Measurements from ENCODE around the gene EVX1. TPM values are rescaled to one million over a fixed set of nuclear protein-coding genes. Genes with fewer than 3 reads are reported as not detected.

The EVX1 gene
- total and polyA plus RNA-seq, 2 experiments from 2014 or later, result 0.95 to 1.1 TPM

DNA sequence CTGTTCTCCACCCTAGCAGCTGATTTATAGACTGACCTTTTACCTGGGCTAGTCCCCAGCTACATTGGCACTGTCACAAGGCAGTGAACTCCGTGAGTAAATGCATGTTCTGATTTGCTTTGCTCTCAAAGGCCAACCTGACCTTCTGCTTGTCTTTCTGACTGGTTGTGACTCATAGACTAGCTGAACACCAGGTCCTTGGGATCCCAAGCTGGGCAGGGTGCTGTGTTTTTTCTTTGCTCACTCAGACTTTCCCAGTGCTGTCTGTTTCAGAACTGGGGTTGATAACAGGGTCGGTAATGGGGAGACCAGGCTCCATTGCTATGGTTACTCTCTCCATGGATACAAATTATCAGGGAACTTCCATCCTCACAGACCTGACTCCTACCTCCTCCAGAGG, 35.0 kb downstream of the EVX1 start:
- Histone ChIP-seq H3K4me2 (peak overlapping the region; percentile 7), H3K36me3 (replicated peaks; ENCODE audit: insufficient read depth, low read depth) (no peaks in the 10 kb centered on the region), H3K79me2 (no peaks in the 10 kb centered on the region), H2AFZ (no peak overlapping the region), H3K27ac (peak overlapping the region; percentile 76), H3K9me2 (replicated peaks; ENCODE audit: insufficient read depth) (no peaks in the 10 kb centered on the region), H3K9me3 (ENCODE audit: low read depth) (no peaks in the 10 kb centered on the region), H3K4me3 (no peak overlapping the region), H3K27me3 (no peaks in the 10 kb centered on the region), H4K20me1 (ENCODE audit: insufficient read depth, poor library complexity, severe bottlenecking) (no peaks in the 10 kb centered on the region), H3K4me1 (ENCODE audit: insufficient read depth) (no peaks in the 10 kb centered on the region)
- peak; percentile 80 for DNase-seq (ENCODE audit: low spot score)
- TF ChIP-seq EZH2phosphoT487 (IDR thresholded peaks at IDR 0.05; ENCODE audit: low read depth, severe bottlenecking, unreplicated experiment), result no peak
- TF ChIP-seq, protein P1, sequence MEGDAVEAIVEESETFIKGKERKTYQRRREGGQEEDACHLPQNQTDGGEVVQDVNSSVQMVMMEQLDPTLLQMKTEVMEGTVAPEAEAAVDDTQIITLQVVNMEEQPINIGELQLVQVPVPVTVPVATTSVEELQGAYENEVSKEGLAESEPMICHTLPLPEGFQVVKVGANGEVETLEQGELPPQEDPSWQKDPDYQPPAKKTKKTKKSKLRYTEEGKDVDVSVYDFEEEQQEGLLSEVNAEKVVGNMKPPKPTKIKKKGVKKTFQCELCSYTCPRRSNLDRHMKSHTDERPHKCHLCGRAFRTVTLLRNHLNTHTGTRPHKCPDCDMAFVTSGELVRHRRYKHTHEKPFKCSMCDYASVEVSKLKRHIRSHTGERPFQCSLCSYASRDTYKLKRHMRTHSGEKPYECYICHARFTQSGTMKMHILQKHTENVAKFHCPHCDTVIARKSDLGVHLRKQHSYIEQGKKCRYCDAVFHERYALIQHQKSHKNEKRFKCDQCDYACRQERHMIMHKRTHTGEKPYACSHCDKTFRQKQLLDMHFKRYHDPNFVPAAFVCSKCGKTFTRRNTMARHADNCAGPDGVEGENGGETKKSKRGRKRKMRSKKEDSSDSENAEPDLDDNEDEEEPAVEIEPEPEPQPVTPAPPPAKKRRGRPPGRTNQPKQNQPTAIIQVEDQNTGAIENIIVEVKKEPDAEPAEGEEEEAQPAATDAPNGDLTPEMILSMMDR (IDR thresholded peaks at IDR 0.05; ENCODE audit: poor library complexity), result no peak
- TF ChIP-seq EZH2 (IDR thresholded peaks at IDR 0.05; ENCODE audit: borderline replicate concordance), result no peak
- WGBS (ENCODE audit: low lambda C conversion rate, missing lambda C conversion rate), result 21% methylated on average over 2 of the region's 2 CpGs

DNA sequence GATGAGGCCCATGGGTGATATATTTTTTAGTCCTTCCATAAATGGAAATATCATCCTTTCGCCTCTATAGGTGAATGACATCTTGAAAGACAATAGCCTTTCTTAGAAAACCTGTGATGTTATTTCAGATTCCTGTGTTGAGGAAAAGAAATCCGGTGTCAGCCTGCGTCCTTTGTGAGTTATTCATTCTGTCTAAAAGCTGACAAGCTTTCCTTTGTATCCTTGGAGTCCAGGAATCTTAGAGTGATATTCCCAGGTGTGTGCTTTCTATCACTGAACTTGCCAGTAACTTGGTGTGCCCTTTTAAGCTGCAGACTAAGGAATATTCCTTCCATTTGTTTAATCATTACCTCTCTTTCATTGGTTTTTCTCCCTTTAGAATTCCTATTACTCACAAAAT, 41.0 kb downstream of the EVX1 start:
- Histone ChIP-seq H3K79me2 (no peaks in the 10 kb centered on the region), H3K4me3 (no peak overlapping the region), H4K20me1 (ENCODE audit: insufficient read depth, poor library complexity, severe bottlenecking) (no peaks in the 10 kb centered on the region), H3K9me3 (ENCODE audit: low read depth) (no peaks in the 10 kb centered on the region), H3K27ac (no peak overlapping the region), H3K4me1 (ENCODE audit: insufficient read depth) (no peaks in the 10 kb centered on the region), H3K36me3 (replicated peaks; ENCODE audit: insufficient read depth, low read depth) (no peaks in the 10 kb centered on the region), H3K9me2 (replicated peaks; ENCODE audit: insufficient read depth) (no peaks in the 10 kb centered on the region), H2AFZ (no peak overlapping the region), H3K27me3 (no peaks in the 10 kb centered on the region), H3K4me2 (no peak overlapping the region)
- TF ChIP-seq EZH2 (IDR thresholded peaks at IDR 0.05; ENCODE audit: borderline replicate concordance) (no peak), EZH2phosphoT487 (IDR thresholded peaks at IDR 0.05; ENCODE audit: low read depth, severe bottlenecking, unreplicated experiment) (no peak)
- TF ChIP-seq, protein P1 (IDR thresholded peaks at IDR 0.05; ENCODE audit: poor library complexity), result no peak
- WGBS (ENCODE audit: low lambda C conversion rate, missing lambda C conversion rate), result 81% methylated on average over 3 of the region's 3 CpGs
- no peak for DNase-seq (ENCODE audit: low spot score)

DNA sequence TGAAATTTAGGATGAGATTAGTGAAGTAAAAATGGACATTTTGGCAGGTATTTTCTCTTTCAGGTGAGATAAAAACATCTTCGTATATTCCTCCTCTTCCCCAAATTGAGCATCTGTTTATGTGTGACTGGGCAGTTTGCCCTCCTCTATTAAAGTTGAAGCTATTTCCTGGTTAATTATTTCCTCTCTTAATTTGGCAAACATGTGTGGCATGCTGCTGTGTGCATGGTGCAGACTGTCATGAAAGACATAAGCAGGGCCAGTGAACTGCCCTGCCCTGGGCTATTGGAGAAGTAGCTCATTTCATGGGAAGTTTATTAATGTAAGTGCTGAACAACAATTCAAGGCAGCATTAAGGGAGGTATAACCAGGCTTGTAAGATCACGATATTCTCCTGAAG, 52.6 kb downstream of the EVX1 start:
- H3K9me2 ChIP-seq (replicated peaks; ENCODE audit: insufficient read depth), result no peaks in the 10 kb centered on the region
- no peak overlapping the region for H3K27ac ChIP-seq
- no peaks in the 10 kb centered on the region for H3K9me3 ChIP-seq (ENCODE audit: low read depth)
- TF ChIP-seq, protein P1 (IDR thresholded peaks at IDR 0.05; ENCODE audit: poor library complexity), result no peak
- no peak for TF ChIP-seq EZH2 (IDR thresholded peaks at IDR 0.05; ENCODE audit: borderline replicate concordance)
- no peak for TF ChIP-seq EZH2phosphoT487 (IDR thresholded peaks at IDR 0.05; ENCODE audit: low read depth, severe bottlenecking, unreplicated experiment)
- no peak overlapping the region for H3K4me2 ChIP-seq
- no peaks in the 10 kb centered on the region for H3K4me1 ChIP-seq (ENCODE audit: insufficient read depth)
- DNase-seq (ENCODE audit: low spot score), result no peak
- WGBS (ENCODE audit: low lambda C conversion rate, missing lambda C conversion rate), result 71% methylated on average over 2 of the region's 2 CpGs
- H3K4me3 ChIP-seq, result no peak overlapping the region
- no peaks in the 10 kb centered on the region for H3K36me3 ChIP-seq (replicated peaks; ENCODE audit: insufficient read depth, low read depth)
- no peaks in the 10 kb centered on the region for H4K20me1 ChIP-seq (ENCODE audit: insufficient read depth, poor library complexity, severe bottlenecking)
- H3K27me3 ChIP-seq, result no peaks in the 10 kb centered on the region
- no peaks in the 10 kb centered on the region for H3K79me2 ChIP-seq
- H2AFZ ChIP-seq, result no peak overlapping the region

DNA sequence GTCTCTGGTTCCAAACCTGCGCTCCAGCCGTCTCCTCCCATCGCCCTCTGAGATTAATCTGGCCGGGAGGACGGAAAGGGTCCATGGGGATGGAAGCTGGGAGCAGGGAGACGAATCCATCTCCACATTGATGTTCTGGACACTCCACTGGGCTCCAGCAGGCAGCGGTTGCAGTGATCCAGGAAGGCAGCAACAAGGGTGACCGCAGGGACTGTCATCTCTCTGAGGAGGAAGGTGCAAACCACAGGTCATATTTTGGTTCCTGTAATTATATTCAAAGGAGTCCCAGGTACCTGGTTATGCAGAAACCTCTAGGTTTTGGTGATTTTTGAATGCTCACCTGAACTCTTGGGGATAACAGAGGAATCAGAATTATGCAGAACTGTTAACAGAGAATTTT, 54.8 kb downstream of the EVX1 start:
- H2AFZ ChIP-seq, result no peak overlapping the region
- H3K27me3 ChIP-seq, result no peaks in the 10 kb centered on the region
- H3K9me2 ChIP-seq (replicated peaks; ENCODE audit: insufficient read depth), result no peaks in the 10 kb centered on the region
- no peaks in the 10 kb centered on the region for H3K36me3 ChIP-seq (replicated peaks; ENCODE audit: insufficient read depth, low read depth)
- no peak overlapping the region for H3K4me2 ChIP-seq
- no peaks in the 10 kb centered on the region for H3K4me1 ChIP-seq (ENCODE audit: insufficient read depth)
- no peaks in the 10 kb centered on the region for H4K20me1 ChIP-seq (ENCODE audit: insufficient read depth, poor library complexity, severe bottlenecking)
- no peak overlapping the region for H3K4me3 ChIP-seq
- DNase-seq (ENCODE audit: low spot score), result no peak
- 87% methylated on average over 8 of the region's 8 CpGs for WGBS (ENCODE audit: low lambda C conversion rate, missing lambda C conversion rate)
- TF ChIP-seq, protein P1 (IDR thresholded peaks at IDR 0.05; ENCODE audit: poor library complexity), result no peak
- TF ChIP-seq EZH2 (IDR thresholded peaks at IDR 0.05; ENCODE audit: borderline replicate concordance), result no peak
- no peak for TF ChIP-seq EZH2phosphoT487 (IDR thresholded peaks at IDR 0.05; ENCODE audit: low read depth, severe bottlenecking, unreplicated experiment)
- H3K9me3 ChIP-seq (ENCODE audit: low read depth), result no peaks in the 10 kb centered on the region
- H3K79me2 ChIP-seq, result no peaks in the 10 kb centered on the region
- no peak overlapping the region for H3K27ac ChIP-seq
